Cardiac muscle cell (in vitro differentiated cells and primary cell): ENCODE measurements around the gene ORC5. TPM values are rescaled to one million over a fixed set of nuclear protein-coding genes. Genes with fewer than 3 reads are reported as not detected.
"Not testable (repeated sequence)": the region's sequence is repeated elsewhere in the genome, so short reads cannot be mapped to it uniquely, and the experiment has no call there.

Source experiments
- DNase-seq, 2 donors: peaks; one replicate each; pipeline versions ENCODE4 v3.0.0 to v3.0.0-alpha.2; 2010 to 2017; ENCODE audit warnings: low read depth in 1 of 2, low spot score in 1 of 2
- H3K27ac ChIP-seq: fragments of 200-600 bp; sonication (generic); 2 replicates; pipeline ENCODE4 v1.5.1; 2016
- H3K27me3 ChIP-seq: fragments of 200-600 bp; sonication (generic); 2 replicates; pipeline ENCODE4 v1.6.0; 2016; ENCODE audit warnings: control low read depth
- H3K36me3 ChIP-seq: fragments of 200-600 bp; sonication (generic); 2 replicates; pipeline ENCODE4 v1.5.1; 2016; ENCODE audit warnings: control low read depth
- H3K4me1 ChIP-seq: fragments of 200-600 bp; sonication (generic); 2 replicates; pipeline ENCODE4 v1.8.1; 2017; ENCODE audit warnings: low read depth, mild to moderate bottlenecking, mixed run types
- H3K4me3 ChIP-seq: fragments of 200-600 bp; sonication (generic); 2 replicates; pipeline ENCODE4 v1.5.1; 2016; ENCODE audit warnings: mild to moderate bottlenecking
- H3K9me3 ChIP-seq: fragments of 200-600 bp; sonication (generic); 2 replicates; pipeline ENCODE4 v1.5.1; 2017; ENCODE audit warnings: low read depth, mild to moderate bottlenecking, control low read depth
- polyA plus RNA-seq: library from polyadenylated mRNA; unstranded; fragments of >200 nt; fragmentation: Nextera tagmentation; extraction: Ambion mirVana; gene quantifications from 2 replicates; pipeline ENCODE4 v1.2.1, GENCODE V29; 2016
- total RNA-seq: library from RNA; depleted of rRNA; stranded (reverse); fragments of >200 nt; gene quantifications from 2 replicates; pipeline ENCODE4 v1.2.3, GENCODE V29; 2016
- TF ChIP-seq, protein P1 (sequence below): IDR thresholded peaks from 2 replicates; pipeline ENCODE4 v1.5.1; 2012; ENCODE audit warnings: low read depth, mild to moderate bottlenecking, low read length

Gene ORC5
- total and polyA plus RNA-seq, 2 experiments from 2014 or later = 20.4 to 66.5 TPM

- Histone ChIP-seq H3K27ac (no peak overlapping the region), H3K4me1 (peaks cover 7% of the 10 kb centered on the region), H3K9me3 (no peaks in the 10 kb centered on the region), H3K36me3 (peaks cover 12% of the 10 kb centered on the region), H3K27me3 (no peaks in the 10 kb centered on the region), H3K4me3 (no peak overlapping the region)
- TF ChIP-seq, protein P1, sequence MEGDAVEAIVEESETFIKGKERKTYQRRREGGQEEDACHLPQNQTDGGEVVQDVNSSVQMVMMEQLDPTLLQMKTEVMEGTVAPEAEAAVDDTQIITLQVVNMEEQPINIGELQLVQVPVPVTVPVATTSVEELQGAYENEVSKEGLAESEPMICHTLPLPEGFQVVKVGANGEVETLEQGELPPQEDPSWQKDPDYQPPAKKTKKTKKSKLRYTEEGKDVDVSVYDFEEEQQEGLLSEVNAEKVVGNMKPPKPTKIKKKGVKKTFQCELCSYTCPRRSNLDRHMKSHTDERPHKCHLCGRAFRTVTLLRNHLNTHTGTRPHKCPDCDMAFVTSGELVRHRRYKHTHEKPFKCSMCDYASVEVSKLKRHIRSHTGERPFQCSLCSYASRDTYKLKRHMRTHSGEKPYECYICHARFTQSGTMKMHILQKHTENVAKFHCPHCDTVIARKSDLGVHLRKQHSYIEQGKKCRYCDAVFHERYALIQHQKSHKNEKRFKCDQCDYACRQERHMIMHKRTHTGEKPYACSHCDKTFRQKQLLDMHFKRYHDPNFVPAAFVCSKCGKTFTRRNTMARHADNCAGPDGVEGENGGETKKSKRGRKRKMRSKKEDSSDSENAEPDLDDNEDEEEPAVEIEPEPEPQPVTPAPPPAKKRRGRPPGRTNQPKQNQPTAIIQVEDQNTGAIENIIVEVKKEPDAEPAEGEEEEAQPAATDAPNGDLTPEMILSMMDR = no peak
- no peak for DNase-seq
These were observed 22.5 kb downstream of the ORC5 start for GRCh38 chr7:104185346-104185745.

DNA sequence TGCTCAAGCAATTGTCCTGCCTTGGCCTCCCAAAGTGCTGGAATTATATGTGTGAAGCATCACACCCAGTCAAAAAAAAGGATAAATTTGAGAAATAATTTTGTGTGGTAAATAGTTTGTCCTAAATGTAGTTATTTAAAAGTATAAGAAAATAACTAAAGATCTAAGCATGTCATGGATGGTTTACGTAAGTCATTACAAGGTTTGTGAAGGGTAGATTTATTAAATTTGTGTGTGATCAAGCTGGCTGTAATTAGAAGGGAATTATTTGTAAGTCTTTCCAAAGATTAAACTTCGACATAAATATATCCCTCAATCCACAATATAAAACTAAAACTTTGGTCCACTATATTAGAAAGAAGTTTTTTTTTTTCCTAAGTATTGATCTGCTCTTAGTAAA is 28.6 kb downstream of the ORC5 start:
- Histone ChIP-seq H3K36me3 (peaks cover 5% of the 10 kb centered on the region), H3K4me3 (no peak overlapping the region), H3K27ac (no peak overlapping the region), H3K4me1 (no peaks in the 10 kb centered on the region), H3K9me3 (no peaks in the 10 kb centered on the region), H3K27me3 (no peaks in the 10 kb centered on the region)
- TF ChIP-seq, protein P1 = no peak
- DNase-seq = no peak

DNA sequence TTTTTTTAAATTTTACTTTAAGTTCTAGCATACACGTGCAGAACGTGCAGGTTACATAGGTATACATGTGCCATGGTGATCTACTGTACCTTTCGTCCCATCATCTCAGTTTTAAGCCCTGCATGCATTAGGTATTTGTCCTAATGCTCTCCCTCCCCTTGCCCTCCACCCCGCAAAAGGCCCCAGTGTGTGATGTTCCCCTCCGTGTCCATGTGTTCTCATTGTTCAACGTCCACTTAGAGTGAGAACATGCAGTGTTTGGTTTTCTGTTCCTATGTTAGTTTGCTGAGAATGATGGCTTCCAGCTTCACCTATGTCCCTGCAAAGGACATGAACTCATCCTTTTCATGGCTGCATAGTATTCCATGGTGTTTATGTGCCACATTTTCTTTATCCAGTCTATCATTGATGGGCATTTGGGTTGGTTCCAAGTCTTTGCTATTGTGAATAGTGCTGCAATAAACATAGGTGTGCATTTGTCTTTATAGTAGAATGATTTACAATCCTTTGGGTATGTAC is 30.2 kb downstream of the ORC5 start:
- H3K4me1 ChIP-seq, H3K27me3 ChIP-seq, H3K27ac ChIP-seq, H3K36me3 ChIP-seq, H3K9me3 ChIP-seq, DNase-seq, H3K4me3 ChIP-seq: not testable (repeated sequence)

DNA sequence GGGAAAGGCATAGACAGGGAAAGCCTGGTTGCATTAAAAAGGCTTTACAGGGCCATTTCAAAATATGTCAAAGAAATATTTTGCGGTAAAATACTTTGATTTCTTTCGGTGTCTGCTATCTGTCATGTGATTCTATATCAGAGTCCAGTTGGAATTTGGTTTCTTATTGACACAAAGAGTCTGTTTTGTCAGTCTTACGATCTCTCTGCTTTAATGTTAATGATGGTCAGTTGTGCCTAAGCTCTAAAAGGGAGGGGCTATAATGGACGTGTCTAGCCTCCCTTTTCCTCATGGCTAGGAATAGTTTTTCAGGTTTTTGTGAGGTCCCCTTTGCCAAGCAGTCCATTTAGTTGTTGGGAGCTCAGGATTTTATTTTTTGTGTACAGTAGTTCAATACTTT is 31.5 kb downstream of the ORC5 start:
- no peak for DNase-seq
- no peaks in the 10 kb centered on the region for H3K27me3 ChIP-seq
- TF ChIP-seq, protein P1 = no peak
- no peaks in the 10 kb centered on the region for H3K4me1 ChIP-seq
- H3K9me3 ChIP-seq = no peaks in the 10 kb centered on the region
- H3K4me3 ChIP-seq = no peak overlapping the region
- H3K36me3 ChIP-seq = no peaks in the 10 kb centered on the region
- no peak overlapping the region for H3K27ac ChIP-seq

DNA sequence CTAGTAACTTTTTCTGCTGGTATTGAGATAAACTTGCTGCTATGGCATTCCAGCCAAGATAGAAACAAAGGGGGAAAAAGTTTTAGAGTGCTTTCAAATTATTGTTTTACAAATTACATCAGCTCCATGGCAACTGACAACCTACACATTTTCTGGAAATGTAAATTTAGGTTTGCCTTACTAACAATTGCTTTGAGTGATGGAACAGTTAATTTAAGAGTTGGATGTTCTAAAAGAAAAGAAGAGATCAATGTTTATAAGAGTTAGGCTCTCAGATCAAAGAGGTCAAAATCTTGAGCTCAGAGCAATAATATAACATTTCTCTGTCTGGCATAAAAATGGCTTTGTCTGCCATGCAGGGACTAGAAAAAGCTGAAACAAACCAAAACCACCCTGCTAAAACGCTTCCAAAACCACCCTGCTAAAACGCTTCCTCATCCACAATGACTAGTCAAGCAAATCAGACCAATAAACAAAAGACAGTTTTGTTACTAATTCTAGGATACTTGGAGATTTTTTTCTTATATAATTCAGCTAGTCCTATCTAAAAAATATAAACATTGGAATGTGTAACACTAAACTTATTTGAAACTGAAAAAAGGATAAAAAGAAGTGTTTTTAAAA is 32.3 kb downstream of the ORC5 start:
- H3K4me1 ChIP-seq = no peaks in the 10 kb centered on the region
- no peaks in the 10 kb centered on the region for H3K9me3 ChIP-seq
- no peaks in the 10 kb centered on the region for H3K36me3 ChIP-seq
- H3K4me3 ChIP-seq = no peak overlapping the region
- TF ChIP-seq, protein P1 = no peak
- no peak overlapping the region for H3K27ac ChIP-seq
- no peaks in the 10 kb centered on the region for H3K27me3 ChIP-seq
- DNase-seq = no peak

- no peak overlapping the region for H3K27ac ChIP-seq
- DNase-seq = no peak
- TF ChIP-seq, protein P1 = no peak
- no peaks in the 10 kb centered on the region for H3K27me3 ChIP-seq
- H3K36me3 ChIP-seq = no peaks in the 10 kb centered on the region
- no peaks in the 10 kb centered on the region for H3K9me3 ChIP-seq
- H3K4me1 ChIP-seq = no peaks in the 10 kb centered on the region
- no peak overlapping the region for H3K4me3 ChIP-seq
These were observed 33.0 kb downstream of the ORC5 start for GRCh38 chr7:104174798-104175197.
